Stimulated activated CD4-positive, alpha-beta T cell treated with anti-CD3 and anti-CD28 coated beads, Interleukin-1b, Interleukin-23, amount 100 ng/mL, for 48 hours (primary cell): ENCODE data around the gene CHURC1.

ENCODE experiments used
- DNase-seq: peaks from one replicate; pipeline ENCODE4 v3.0.0-alpha.2; 2020

The CHURC1 gene

DNA sequence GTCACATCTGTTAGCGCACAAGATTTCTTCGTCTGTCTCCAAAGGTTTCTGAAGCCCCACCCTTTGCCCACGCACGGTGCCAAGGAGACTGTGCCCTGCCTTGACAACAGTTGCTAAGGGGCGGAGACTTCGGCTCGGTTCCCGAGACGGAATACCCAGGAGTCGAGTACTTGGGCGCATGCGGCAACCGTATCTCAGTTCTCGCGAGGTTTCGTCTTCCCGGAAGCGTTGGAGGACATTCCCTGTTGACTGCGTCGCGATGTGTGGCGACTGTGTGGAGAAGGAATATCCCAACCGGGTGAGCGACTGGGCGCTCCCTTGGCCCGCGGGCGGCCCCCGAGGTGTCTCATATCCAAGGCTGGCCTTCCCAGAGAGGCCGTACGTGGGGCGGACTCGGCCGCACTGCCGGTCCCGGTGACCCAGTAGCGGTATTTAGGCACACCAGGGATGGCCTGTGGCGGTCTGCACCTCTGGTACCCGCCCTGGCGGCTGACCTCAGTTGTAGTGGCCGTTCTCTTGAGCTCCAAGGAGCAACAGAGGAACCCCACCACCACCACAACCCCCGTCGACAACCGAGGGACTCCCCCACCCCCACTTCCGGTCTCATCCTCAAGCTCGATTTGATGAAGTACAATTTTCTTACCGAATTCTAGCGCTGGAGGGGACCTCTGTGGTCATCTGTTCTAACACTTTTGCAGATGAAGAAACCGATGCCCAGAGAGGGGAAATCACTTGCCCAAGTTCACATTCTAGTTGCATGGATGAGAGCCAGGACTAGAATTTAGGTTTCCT is at the start of gene CHURC1:
Gene CHURC1, plus strand, starts transcription at position 219 of the 792 bp plus-strand sequence. Its CDS starts 41 bp downstream, at position 260.
- DNase-seq = peak; percentile 97

DNA sequence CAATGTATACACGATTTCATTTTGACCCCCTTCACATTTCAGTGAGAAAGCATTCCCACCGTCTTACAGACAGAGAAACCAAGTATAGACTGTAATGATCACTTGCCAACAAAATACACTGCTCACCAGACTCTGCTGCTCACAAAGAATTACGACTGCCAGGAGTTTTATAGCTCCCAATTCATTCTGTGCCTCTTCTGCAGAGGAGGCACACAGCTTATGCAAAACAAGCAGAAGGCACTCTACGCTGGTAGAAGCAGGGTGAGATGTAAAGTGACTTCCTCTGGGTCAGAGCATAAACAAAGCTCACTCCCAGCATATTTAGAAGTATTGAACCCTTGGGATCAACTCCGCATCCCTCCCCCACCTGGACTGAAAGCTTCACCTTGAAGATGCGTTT is 49.1 kb upstream of the CHURC1 start:
- DNase-seq = no peak

DNA sequence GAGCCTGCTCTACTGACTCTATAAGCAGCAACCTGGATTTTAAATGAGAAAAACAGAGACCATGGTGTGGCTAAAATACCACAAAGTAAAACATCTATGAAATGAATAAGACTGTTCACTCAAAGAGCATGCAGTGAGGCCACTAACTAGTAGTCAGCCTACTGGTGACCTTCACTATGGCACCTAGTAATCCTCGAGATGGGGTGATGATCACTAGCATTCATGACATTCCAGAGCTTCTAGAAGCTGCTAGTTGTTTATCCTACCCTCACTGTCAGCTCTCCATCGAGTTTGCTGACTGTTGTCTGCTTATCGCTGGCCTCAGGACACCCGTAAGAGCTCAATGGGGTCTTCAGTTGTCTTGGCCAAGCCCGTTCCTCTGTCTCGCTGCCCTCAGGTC is 48.3 kb upstream of the CHURC1 start:
- no peak for DNase-seq

DNA sequence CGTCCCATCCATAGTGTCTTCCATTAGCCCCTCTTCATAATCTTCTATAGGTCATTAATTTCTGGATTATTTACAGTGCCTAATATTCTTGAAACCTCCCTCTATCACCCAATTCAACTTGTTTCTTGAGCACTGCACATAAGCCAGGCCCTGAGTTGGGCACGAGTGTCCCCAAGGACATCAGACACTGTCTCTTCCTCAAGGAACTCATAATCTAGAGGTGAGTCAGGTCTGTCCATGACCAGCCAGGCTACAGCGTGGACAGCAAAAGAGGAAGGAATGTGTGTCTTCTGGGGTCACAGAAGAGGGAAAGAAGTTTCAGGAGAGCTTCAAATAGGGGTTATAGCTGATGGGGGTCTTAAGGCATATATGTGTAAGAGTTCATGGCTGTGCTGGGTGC is 47.1 kb upstream of the CHURC1 start:
- no peak for DNase-seq

- no peak for DNase-seq
Measured at GRCh38 chr14:64868379-64868778, 45.9 kb upstream of the CHURC1 start.

GRCh38 chr14:64868841-64869240 is 45.4 kb upstream of the CHURC1 start:
- no peak for DNase-seq

GRCh38 chr14:64870160-64870559 is 44.1 kb upstream of the CHURC1 start:
- DNase-seq = no peak

- no peak for DNase-seq
Measured at GRCh38 chr14:64871344-64871743, 42.9 kb upstream of the CHURC1 start.

- no peak for DNase-seq
Measured at GRCh38 chr14:64873506-64874219, 40.6 kb upstream of the CHURC1 start.

GRCh38 chr14:64875350-64875749 is 38.9 kb upstream of the CHURC1 start:
- DNase-seq = no peak

DNA sequence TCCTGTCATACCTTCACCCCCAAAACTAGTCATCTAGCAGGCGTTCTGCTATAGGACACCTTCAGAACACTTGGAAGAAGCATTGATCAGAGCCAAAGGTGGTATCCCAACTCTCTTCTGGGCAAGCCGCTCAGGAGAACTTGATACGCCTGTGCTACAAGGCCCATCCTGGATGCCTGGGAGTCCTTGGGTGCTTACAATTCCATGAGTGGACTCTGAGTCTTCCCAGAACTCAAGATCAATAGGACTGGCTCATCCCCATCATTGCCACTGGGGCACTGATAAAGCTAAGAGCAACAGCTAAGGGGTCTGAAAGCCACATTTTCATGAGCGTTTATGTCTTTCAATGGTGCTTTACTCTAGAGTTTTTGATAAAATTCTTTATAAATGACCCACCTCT is 36.4 kb upstream of the CHURC1 start:
- DNase-seq = no peak

DNA sequence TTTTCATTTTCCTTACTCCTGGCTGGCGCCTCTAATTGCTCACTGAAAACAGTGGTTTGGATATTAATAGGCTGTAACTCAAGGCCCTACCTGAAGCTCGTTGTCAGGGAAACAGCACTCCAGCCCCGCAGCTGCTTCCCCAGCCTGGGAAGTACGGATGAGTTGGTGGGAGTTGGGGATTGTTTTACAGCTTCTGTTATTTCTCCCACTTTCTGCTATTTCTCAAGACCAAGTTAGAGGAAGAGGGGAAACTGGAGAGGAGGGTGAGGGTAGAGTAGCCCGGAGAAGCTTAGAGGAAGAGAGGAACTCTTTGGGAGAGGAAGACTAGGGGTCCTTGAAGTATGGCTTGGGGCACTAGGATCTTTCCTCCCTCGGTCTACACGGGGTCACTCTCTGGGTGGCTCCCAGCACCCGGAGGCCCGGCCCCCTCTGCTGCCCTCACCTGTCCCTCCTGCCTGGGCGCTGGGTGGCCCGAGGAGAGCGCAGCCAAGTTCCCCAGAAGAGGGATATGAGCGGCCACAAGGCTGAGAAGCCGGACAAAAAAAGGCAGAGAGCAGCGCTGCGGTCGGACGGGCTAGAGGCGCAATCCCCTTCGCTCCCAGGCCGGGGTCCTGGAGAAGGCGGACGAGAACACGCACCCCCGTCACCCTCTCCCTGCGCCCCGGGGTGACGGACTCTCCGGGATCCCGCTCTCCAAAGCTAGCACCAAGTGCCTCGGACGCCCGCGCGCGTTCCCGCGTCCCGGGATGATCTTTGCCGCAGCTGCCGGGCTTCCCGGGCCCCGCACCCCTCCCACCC is 35.2 kb upstream of the CHURC1 start:
- no peak for DNase-seq

GRCh38 chr14:64879635-64880220 is 34.5 kb upstream of the CHURC1 start, which contains the start of gene SPTB:
SPTB (minus strand) TSS chr14:64879907; CDS start chr14:64823094, 56,813 bp downstream.
- peak; percentile 42 for DNase-seq

- DNase-seq = peak; percentile 41
Measured at GRCh38 chr14:64880221-64881121, 33.8 kb upstream of the CHURC1 start.

DNA sequence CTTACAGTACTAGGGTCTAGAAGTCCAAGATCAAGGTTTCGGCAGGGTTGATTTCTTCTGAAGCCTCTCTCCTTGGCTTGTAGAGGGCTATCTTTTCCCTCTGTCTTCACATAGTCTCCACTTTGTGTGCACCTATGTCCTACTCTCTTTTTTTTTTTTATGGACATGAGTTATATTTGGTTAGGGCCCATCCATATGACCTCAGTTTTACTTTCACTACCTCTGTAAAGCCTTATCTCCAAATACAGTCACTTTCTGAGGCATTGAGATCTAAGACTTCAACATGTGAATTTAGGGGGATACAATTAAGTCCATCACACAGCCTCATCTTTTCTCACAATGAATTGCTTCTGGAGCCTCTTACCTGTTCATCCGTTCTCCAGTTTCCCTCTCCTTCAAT is 28.7 kb upstream of the CHURC1 start:
- DNase-seq = no peak

- no peak for DNase-seq
Measured at GRCh38 chr14:64889352-64889751, 24.9 kb upstream of the CHURC1 start.

GRCh38 chr14:64891173-64891838 is 22.9 kb upstream of the CHURC1 start:
- DNase-seq = no peak

- DNase-seq = no peak
Measured at GRCh38 chr14:64891839-64892375, 22.3 kb upstream of the CHURC1 start.

DNA sequence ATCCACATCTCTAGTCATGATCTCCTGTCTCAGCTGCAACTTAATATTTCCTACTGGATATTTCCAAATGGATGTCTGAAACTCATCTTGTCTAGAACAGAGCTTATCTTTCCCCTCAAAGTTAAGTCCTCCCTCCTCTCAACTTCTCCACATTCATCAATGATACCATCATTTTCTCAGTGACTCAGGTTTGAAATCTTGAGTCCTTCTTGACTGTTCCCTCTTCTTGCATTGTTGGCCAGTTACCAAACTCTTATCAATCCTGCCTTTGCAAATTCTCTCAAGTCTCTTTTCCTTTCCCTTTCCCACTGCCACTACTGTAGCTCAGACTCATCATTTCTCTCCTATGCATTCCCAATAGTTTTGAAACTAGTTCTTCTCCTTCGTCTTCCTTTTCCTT is 14.3 kb upstream of the CHURC1 start:
- no peak for DNase-seq

- DNase-seq = no peak
Measured at GRCh38 chr14:64906022-64906421, 8.2 kb upstream of the CHURC1 start.
